Ishikawa (cell line): ENCODE measurements around the gene TROAP.

ENCODE experiments used
- CEBPB ChIP-seq: IDR thresholded peaks from 2 replicates; pipeline ENCODE4 v1.6.1; 2012
- CREB1 ChIP-seq: IDR thresholded peaks from 2 replicates; pipeline ENCODE4 v1.6.1; 2012; ENCODE audit warnings: low read depth
- EGR1 ChIP-seq: IDR thresholded peaks from 2 replicates; pipeline ENCODE4 v1.6.1; 2012
- EP300 ChIP-seq: IDR thresholded peaks from 2 replicates; pipeline ENCODE4 v1.6.1; 2012; ENCODE audit warnings: borderline replicate concordance
- FOXM1 ChIP-seq: IDR thresholded peaks from 2 replicates; pipeline ENCODE4 v1.6.1; 2012; ENCODE audit warnings: low read depth, borderline replicate concordance
- NFIC ChIP-seq: IDR thresholded peaks from 2 replicates; pipeline ENCODE4 v1.6.1; 2012
- TAF1 ChIP-seq: IDR thresholded peaks from 2 replicates; pipeline ENCODE4 v1.6.1; 2012; ENCODE audit warnings: low read depth, mild to moderate bottlenecking
- TF ChIP-seq, protein P1 (sequence below): IDR thresholded peaks from 2 replicates; pipeline ENCODE4 v1.6.1; 2012

DNA sequence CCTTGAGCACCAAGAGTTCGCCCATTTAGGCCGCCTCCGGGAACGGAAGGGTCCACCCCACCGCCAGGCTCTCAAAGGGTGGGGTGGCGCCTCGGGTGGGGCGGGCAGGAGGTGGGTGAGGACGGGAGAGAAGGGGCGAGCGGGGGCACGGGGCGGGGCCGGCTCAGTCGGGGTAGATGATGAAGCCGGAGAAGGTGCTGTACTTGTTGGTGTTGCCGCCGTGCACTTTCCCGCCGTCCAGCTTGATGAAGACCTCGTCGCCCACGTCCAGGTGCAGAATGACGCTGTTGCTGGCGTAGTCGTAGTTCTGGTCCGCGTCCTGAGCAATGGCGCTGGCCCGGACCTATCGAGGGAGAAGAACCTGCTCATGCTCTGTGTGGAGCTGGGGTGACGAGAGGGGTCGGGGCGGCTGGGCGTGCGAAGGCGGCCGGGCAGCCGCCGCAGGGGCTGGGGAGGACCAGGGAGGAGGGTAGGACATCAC, 9.9 kb downstream of the TROAP start:
- TF ChIP-seq TAF1: no peak
- no peak for TF ChIP-seq EP300
- TF ChIP-seq CREB1: no peak
- TF ChIP-seq EGR1: no peak
- no peak for TF ChIP-seq NFIC
- TF ChIP-seq, protein P1, sequence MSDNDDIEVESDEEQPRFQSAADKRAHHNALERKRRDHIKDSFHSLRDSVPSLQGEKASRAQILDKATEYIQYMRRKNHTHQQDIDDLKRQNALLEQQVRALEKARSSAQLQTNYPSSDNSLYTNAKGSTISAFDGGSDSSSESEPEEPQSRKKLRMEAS: no peak
- no peak for TF ChIP-seq FOXM1
- no peak for TF ChIP-seq CEBPB
